HFF-Myc (cell line): Measurements from ENCODE around the gene YIF1A.

Experiments used
- DNase-seq: peaks from one replicate; pipeline ENCODE4 v3.0.0-alpha.2; 2011; ENCODE audit warnings: low read depth; ENCODE audit errors: extremely low read depth
- H3K4me3 ChIP-seq: replicated peaks from 2 replicates; pipeline ENCODE4 v1.5.1; 2011; ENCODE audit warnings: low read depth, mild to moderate bottlenecking, control low read depth, low read length
- CTCF ChIP-seq: IDR thresholded peaks from 2 replicates; pipeline ENCODE4 v1.5.1; 2012; ENCODE audit warnings: mild to moderate bottlenecking, low read depth, low read length, control low read depth; ENCODE audit errors: missing control alignments

YIF1A gene

GRCh38 chr11:66317322-66317722 lies 28.4 kb upstream of the YIF1A start:
- no peak for TF ChIP-seq CTCF
- H3K4me3 ChIP-seq: no peak overlapping the region; the same call in 1 of the 2 replicates
- DNase-seq: peak; percentile 36

GRCh38 chr11:66316849-66317251 lies 27.9 kb upstream of the YIF1A start, which contains the start of gene CD248:
CD248 (minus strand) TSS chr11:66317044; CDS start chr11:66317027, 17 bp downstream.
- peak within 1 kb of the TSS; percentile 58 for H3K4me3 ChIP-seq
- DNase-seq: no peak
- no peak for TF ChIP-seq CTCF

- no peak for DNase-seq
- H3K4me3 ChIP-seq: peak overlapping the region; percentile 58
- no peak for TF ChIP-seq CTCF
Observed at GRCh38 chr11:66315921-66316811, 27.2 kb upstream of the YIF1A start.

GRCh38 chr11:66315498-66315885 lies 26.5 kb upstream of the YIF1A start:
- peak overlapping the region; percentile 58 for H3K4me3 ChIP-seq
- DNase-seq: no peak
- no peak for TF ChIP-seq CTCF

GRCh38 chr11:66314561-66315497 lies 25.9 kb upstream of the YIF1A start:
- peak overlapping the region; percentile 58 for H3K4me3 ChIP-seq
- no peak for DNase-seq

GRCh38 chr11:66314186-66314501 lies 25.2 kb upstream of the YIF1A start:
- H3K4me3 ChIP-seq: peak overlapping the region; percentile 58

More at GRCh38 chr11:66314561-66315497, 25.9 kb upstream of the YIF1A start:
- TF ChIP-seq CTCF: no peak

More at GRCh38 chr11:66314186-66314501, 25.2 kb upstream of the YIF1A start:
- TF ChIP-seq CTCF: no peak
- DNase-seq: no peak
